ENCODE data around the gene INTU.
"Not testable (repeated sequence)": the region's sequence is repeated elsewhere in the genome, so short reads cannot be mapped to it uniquely, and the experiment has no call there.

The INTU gene

DNA sequence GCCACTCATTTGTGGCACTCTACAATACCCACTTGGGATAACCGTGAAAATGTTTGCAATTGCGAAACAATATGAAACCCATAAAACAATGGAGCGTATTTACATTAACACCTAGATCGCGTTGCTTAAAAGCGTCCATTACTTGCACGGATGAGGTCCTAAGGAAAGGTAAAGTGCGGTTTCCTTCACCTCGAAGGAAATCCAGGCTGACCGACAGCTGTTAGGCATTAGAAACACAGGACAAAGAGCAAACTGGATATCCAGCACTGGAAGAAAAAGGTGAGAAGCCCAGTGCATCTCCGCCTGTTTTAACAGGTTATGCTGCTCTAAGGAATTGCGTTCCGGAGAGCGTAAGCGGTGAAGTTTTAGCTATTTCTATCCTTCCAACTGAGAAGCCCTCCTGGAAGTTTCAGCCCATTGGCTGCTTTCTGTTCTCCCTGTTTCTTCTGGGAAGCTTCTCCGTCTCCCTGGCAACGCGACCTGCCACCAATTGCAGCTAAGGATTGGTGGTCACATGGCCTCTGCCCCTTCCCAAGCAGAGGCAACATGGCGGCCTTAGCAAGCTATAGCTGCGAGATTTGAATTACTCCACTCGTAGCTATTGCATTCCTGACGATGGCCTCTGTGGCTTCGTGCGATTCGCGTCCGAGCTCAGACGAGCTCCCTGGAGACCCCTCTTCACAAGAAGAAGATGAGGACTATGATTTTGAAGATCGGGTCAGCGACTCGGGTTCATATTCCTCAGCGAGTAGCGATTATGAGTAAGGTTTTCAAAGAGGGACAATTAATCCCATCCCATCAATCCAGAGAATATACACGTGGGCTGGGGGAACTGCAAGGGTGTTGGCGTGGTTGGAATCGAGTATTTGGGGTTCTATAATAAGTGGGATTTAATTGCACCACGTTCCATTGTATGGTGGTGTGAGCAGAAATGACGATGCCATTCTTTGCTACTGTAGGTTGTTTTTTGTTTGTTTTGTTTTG, at the start of gene INTU:
Gene INTU, plus strand, starts transcription at position 538 of the 984 bp plus-strand sequence. Its CDS starts 78 bp downstream, at position 616.
- DNase-seq (ENCODE audit: low read depth, low spot score), result peak; percentile 82

DNA sequence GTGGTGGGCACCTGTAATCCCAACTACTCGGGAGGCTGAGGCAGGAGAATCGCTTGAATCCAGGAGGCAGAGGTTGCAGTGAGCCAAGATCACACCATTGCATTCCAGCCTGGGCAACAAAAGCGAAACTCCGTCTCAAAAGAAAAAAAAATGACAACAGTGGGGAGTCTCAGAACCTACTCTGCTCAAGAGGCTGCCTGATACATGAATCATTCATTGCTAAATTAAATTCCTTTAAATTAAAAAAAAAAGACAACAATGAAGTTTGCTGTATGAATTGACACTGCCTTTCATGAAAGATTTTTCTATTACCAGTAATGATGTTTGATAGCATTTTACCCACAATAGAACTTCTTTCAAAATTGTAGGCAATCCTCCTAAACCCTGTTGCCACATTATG, 46.3 kb upstream of the INTU start:
- not testable (repeated sequence) for DNase-seq (ENCODE audit: low read depth, low spot score)

DNA sequence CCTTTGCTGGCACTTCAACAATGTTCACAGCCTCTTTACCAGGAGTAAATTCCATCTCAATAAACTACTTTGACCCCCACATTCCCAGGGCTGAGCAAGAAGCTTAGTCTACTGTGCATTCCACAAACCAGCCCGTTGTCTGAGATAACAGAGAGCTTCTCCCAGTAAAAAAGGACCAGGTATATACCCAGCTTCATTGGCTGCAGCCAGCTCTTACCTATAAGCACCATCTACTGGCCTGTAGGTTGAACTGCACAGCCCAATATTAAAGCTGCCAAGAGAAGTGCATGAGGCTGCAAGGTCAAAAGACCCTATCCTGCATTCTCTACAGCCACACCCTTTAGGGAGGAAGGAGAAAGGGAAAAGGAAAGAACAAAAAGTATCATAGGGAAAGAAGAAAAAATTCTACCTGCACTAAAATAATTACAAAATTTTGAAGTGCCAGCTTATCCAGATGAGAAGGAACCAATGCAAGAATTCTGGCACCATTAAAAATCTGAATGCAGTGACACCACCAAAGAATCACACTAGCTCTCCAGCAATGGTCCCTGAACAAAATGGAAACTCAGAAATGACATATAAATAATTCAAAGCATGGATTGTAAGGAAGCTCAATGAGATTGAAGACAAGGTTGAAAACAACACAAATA, 45.7 kb upstream of the INTU start:
- DNase-seq (ENCODE audit: low read depth, low spot score), result no peak

DNA sequence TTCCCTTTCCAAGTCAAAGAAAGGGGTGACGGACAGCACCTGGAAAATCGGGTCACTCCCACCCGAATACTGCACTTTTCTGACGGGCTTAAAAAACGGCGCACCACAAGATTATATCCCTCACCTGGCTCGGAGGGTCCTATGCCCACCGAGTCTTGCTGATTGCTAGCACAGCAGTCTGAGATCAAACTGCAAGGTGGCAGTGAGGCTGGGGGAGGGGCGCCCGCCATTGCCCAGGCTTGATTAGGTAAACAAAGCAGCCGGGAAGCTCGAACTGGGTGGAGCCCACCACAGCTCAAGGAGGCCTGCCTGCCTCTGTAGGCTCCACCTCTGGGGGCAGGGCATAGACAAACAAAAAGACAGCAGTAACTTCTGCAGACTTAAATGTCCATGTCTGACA, 43.6 kb upstream of the INTU start:
- DNase-seq (ENCODE audit: low read depth, low spot score), result not testable (repeated sequence)

DNA sequence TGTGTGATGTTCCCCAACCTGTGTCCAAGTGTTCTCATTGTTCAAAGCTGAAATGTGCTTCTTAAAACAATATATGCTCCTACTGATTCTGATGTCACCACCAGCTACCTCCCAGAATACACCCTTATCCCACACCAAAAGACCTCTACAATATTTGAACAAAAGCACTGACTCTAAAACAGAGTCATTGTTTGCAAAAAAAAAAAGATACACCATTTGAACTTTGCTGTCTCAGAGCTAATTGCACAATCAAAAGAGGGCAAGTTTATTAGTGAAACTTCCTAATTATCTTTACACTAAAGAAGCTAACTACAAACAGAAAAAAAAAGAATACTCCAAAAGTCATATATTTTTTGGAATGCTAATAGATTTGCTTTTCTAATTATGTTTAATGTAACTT, 34.1 kb upstream of the INTU start:
- no peak for DNase-seq (ENCODE audit: low read depth, low spot score)

DNA sequence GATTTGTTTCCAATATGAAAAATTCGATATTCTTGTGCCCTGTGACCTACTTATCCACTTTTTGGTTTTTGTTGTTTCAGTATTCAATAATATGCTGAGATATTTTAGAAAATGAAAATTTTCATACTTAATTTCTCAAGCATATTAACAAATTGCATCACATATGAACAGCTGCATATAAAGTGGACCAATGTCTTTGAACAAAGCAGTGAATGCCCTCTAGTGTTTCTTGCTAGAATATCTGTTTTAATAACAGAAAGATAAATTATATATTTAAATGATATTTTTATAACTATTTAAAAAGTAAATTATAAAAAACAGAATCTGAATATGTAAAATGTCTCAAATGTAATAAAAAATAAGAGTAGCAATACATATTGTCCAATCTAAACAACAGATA, 31.7 kb upstream of the INTU start:
- DNase-seq (ENCODE audit: low read depth, low spot score), result no peak

DNA sequence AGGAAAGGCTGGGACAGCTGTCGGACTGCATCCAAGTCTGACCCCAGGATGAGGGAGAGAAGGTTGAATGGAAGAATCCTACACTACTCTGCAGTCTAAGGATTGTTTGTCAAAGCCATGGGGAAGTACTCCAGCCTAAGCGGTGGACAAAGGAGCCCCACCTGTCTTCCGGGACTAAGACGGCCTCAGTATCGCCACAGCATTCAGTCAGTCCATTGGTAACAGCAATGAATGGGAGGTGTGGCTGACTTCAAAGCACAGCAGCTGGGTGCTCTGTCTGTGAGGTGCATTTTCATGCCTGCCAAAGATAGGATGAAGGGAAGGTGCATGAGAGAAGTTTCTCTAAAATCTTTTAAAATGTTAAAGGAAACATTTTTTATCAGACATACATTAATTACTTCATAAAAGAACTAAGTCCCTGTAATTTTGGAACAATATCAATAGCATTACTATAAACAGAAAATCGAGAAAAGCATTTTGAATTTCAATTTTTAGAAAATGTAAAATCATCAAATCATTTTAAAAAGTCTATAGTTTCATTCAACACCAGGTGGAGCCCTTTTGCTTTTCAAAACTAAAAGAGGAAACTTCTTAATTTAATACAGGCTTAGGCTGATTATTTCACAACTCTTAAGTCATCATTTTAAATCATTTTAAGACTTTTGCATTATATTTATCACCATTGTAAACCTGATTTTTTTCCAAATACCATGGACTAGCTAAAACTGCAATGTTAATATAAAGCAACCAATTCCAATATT, 27.6 kb upstream of the INTU start:
- DNase-seq (ENCODE audit: low read depth, low spot score), result no peak

DNA sequence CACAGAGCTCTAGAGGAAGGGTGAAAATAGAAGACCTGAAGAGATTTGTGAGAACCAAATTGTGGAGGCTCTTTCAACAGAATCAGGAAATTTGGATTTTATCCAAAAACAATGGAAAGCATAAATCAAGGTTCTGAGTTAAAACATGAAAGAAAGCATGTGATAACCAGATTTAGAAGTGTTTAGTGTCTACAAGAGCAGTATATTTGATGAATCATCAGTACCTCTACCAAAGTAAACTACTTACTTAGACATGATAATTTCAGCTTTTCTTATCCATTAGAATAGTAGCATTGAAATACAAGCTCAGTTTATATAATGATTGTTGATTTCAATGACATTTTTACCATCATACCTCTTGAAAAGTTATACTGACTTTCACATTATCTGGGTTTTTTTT, 25.9 kb upstream of the INTU start:
- DNase-seq (ENCODE audit: low read depth, low spot score), result no peak

DNA sequence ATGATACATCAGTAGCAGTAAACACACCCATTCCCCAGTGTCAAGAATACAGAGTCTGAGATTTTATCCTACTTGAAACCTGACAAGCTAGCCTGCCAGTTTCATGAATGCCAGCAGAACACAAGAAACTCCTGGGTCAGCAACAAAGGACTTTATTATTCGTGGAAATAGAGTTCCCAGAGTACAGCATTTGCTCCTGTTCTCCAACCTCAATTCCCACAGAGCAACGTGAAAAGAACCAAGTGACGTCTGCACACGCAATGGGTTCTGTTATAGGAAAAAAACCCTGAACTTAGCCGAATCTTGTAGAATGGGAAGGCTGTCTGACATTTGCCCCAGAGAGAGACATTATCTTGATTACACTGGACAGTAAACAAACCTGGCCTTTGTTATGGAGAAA, 23.3 kb upstream of the INTU start:
- DNase-seq (ENCODE audit: low read depth, low spot score), result no peak

DNA sequence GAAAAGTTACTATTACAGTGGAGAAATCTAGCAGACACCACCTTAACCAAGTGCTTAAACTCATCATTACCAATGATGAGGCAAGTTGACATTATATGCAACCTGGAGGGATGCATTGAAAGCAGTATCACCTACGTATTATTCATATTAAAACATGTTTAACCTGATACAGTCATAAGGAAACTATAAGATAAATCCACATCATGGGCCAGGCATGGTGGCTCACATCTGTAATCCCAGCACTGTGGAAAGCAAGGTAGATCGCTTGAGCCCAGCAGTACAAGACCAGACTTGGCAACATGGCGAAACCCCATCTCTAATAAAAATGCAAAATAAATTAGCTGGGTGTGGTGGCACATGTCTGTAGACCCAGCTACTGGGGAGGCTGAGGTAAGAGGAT, 22.3 kb upstream of the INTU start:
- no peak for DNase-seq (ENCODE audit: low read depth, low spot score)

DNA sequence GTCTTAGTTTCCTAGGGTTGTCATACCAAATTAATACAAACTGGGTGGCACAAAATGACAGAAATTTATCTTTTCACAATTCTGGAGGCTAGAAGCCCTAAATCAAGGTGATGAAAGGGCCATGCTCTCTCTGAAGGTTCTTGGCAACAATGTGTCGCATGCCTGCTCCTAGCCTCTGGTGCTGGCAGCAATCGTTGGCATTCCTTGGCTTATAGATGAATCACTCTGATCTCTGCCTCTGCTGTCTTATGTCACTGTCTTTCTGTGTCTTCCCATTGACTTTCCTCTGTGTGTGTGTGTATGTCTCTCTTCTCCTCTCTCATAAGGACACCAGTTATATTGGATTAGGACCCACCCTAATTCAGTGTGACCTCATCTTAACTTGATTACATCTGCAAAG, 15.9 kb upstream of the INTU start:
- no peak for DNase-seq (ENCODE audit: low read depth, low spot score)

DNA sequence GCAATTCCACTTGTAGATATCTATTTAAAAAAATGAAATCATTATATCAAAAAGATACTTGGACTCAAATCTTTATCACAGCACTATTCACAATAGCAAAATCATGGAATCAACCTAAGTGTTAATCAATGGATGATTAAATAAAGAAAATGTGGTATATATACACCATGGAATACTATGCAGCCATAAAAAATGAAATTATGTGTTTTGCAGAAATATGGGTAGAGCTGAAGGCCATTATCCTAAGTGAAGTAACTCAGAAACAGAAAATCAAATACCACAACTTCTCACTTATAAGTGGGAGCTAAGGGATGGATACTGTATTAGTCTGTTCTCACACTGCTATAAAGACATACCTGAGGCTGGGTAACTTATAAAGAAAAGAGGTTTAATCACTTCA, 14.3 kb upstream of the INTU start:
- DNase-seq (ENCODE audit: low read depth, low spot score), result no peak

DNA sequence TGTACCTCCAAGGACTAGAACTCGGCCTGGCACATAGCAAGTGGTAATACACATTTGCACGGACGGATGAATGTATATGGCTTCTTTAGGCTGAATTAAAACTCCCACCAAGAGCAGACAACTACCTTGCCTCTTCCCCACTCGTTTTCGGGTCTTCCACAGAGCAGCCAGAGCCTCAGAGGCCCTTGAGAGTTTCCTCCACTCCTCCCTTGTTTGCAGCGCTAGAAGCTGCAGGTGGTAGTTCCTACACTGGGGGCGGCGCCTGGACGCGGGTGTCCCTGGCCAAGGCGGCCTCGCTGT, 10.2 kb upstream of the INTU start:
- DNase-seq (ENCODE audit: low read depth, low spot score), result no peak

DNA sequence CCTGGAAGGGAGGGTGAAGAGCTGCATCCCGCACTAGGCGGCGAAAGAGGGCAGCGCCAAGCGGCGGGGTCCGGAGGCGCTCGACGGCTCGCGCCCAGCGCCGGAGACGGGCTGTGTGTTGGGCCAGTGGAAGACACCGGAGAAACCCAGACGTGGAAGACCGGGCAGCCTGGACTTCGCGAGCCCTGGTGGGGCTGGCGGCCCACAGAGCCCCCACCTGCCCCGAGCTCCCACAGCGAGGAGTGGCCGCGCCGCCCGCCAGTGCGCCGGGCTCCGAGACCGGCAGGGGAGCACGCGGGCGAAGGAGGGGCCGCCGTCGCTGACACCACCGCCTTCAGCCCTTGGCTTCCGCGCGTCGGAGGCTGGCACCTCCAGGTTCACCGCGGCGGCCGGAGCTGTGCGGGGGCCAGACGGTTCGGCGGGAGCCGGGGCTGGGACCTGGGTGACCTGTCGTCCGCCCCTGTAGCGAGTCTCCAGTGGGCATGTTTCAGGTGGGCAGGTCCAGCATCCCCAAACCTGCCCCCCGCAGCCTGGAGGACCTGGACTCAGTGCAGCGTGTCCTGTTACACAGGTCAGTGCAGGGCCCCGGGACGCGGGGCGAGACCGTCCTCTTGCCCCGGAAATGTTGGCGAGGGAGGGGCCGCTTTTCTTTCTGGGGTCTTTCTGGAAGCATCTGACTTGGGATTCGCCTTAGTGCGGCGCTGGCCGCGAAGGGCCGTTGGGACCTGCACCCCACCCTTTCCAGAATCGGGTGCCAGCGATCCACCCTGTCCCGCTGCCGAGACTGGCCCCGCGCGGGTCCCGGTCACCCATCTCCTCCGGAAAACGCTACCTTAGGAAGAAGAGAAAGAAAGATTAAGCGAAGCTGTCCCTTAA, 9.6 kb upstream of the INTU start:
- DNase-seq (ENCODE audit: low read depth, low spot score), result no peak

DNA sequence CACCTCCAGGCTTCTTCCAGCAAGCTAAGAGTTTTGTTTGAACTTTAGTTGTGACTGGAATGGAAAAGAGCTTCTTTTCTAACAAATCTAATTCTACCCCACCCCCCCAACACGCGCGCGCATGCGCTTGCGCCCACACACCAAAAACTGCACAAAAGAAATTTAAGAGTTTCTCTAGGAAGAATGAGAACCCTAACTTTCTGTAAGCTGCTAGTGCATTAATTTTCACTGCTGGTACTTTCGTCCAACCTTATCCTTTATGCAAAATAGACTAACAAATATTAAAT, 9.0 kb upstream of the INTU start:
- DNase-seq (ENCODE audit: low read depth, low spot score), result no peak

DNA sequence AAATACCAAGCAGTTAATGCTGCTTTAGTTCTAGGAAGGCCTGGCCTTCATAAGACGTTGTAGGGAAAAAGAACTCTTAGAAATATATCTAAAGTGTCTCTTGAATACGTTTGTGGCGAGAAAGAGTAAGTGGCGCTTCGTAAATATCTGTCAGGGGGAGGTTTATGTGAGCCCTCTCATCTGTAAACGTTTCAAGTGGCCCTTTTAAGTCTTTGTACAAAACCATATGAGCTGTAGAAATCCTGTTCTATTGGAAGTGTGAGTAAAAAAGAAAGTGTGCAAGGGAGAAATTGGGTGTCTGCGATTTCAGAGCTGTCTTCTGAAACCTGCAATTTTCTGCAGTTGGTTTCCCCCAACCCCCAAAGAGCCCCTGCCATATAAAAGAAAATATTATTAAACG, 8.6 kb upstream of the INTU start:
- DNase-seq (ENCODE audit: low read depth, low spot score), result no peak

DNA sequence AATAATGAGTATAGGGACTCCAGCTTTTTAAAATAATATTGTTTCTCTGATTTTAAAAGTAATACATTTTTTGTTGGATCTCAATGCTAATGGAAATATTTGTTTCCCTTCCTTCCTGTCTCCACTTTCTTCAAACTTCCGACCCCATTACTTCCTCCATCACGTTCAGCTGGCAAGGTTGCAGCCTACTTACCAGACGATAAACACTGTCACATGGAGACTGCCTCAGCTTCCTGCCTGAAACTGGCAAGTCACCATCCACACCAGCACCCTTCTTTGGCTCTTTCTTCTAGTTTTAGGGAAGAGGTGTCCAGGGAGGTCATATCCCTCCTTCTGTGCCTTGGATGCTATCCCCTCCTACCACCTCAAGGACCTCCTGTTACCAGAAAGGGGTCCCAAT, 3.4 kb upstream of the INTU start:
- DNase-seq (ENCODE audit: low read depth, low spot score), result no peak

DNA sequence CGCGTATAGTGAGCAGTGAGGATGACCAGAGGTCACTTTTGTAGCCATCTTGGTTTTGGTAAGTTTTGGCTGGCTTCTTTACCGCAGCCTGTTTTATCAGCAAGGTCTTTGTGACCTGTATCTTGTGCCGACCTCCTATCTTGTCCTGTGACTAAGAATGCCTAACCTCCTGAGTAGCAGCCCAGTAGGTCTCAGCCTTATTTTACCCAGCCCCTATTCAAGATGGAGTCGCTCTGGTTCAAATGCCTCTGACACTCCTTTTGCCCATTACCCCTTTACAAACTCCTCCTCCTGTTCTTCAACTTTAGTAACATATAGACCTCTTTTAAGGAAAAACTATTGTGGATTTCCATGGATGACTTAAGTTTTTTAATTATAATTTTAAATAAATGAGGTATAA, 2.6 kb upstream of the INTU start:
- DNase-seq (ENCODE audit: low read depth, low spot score), result no peak

DNA sequence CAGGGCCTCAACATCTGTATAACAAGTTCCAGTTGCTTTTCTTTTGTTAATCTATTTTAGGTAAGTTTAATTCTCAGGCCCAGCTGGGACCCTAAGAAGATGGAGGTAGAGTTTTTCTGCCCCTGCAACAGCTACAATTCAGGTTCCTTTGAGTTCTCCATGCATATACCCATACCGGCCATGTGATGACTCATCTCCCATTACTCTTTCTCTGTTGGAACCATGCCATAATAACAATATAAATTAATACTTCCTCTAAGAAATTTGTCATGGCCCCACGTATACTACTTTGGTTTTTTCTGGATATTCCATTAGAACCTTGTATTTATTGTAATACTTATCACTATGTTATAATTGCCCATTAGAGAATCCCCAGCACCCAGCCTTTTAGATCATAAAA, 1.3 kb upstream of the INTU start:
- no peak for DNase-seq (ENCODE audit: low read depth, low spot score)

DNA sequence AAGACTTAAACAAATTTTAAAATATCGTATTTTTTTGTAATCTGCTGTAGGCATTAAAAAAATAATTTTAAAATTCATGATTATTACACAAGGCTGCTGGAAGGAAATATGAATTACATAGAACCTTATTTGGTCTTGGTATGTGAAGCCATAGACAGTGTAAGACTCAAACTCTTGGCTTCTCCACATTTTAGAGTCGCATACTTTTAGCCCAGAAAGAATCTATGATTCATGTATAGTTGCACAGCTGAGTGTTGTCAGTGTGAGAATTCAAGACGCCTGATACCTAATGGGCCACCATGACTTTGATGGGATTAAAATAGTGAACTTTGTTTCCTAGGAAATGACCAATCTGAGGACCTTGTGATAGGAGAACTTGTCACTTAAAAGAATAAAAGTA, 1.4 kb downstream of the INTU start:
- DNase-seq (ENCODE audit: low read depth, low spot score), result no peak

DNA sequence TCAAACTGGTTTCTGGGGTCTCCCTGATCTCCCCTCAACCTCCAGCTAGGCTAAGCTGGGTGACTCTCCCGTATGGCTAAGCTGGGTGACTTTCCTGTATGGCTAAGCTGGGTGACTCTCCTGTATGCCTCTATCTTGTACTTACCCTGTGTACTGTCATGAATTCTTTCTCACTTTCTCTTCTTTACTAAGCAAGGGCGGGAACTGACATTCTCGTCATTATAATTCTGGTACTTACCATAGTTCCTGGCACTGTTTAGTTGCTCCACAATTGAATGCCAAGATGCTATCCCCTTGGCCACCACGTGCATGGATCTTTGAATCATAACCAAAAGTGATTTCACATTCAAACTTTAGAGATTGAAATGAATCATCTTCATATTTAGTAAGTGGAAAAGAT, 8.8 kb downstream of the INTU start:
- DNase-seq (ENCODE audit: low read depth, low spot score), result no peak

DNA sequence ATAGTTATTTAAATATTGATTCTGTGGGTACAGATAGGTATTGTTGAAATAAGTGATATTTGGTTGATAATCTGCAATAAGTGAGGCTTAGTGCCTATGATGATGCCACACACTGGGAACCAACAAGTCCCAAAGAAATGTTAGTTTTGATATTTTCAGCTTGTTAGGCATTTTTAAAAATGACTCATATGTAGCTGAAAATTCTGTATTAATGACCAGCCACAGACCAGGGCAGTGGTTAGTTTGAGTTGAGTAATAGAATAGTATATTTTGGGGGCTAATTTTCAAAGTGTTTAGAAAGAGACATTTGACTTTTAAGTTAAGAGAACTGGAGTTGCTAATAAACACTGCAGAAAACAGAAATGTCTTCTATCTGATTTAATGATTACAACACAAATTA, 9.4 kb downstream of the INTU start:
- DNase-seq (ENCODE audit: low read depth, low spot score), result no peak

All from brain pericyte (primary cell).